CD4-positive, alpha-beta T cell treated with Interleukin-10 for 1 hour (primary cell): ENCODE data around the gene PRR3.

Experiments used
- DNase-seq: peaks from one replicate; pipeline ENCODE4 v3.0.0-alpha.2; 2020

Gene PRR3

GRCh38 chr6:30572148-30572547 lies 15.1 kb downstream of the PRR3 start:
- no peak for DNase-seq

GRCh38 chr6:30573113-30573512 lies 16.0 kb downstream of the PRR3 start:
- DNase-seq, result no peak

GRCh38 chr6:30578051-30578450 lies 21.0 kb downstream of the PRR3 start:
- DNase-seq, result no peak

- DNase-seq, result no peak
Observed at GRCh38 chr6:30583921-30584320, 26.8 kb downstream of the PRR3 start.

- DNase-seq, result no peak
Observed at GRCh38 chr6:30589754-30590358, 32.8 kb downstream of the PRR3 start.

GRCh38 chr6:30590509-30590908 lies 33.4 kb downstream of the PRR3 start:
- no peak for DNase-seq

GRCh38 chr6:30591008-30591407 lies 33.9 kb downstream of the PRR3 start:
- DNase-seq, result no peak

- DNase-seq, result no peak
Observed at GRCh38 chr6:30592287-30592686, 35.2 kb downstream of the PRR3 start.

- DNase-seq, result peak; percentile 87
Observed at GRCh38 chr6:30597315-30598144, 40.4 kb downstream of the PRR3 start.

GRCh38 chr6:30598912-30599624 lies 42.0 kb downstream of the PRR3 start:
- DNase-seq, result no peak

GRCh38 chr6:30599625-30600324 lies 42.7 kb downstream of the PRR3 start:
- no peak for DNase-seq

GRCh38 chr6:30600451-30600961 lies 43.4 kb downstream of the PRR3 start:
- no peak for DNase-seq

- DNase-seq, result peak; percentile 41
Observed at GRCh38 chr6:30601436-30601814, 44.3 kb downstream of the PRR3 start.

GRCh38 chr6:30601815-30602641 lies 44.9 kb downstream of the PRR3 start:
- no peak for DNase-seq

- DNase-seq, result no peak
Observed at GRCh38 chr6:30603961-30604360, 46.9 kb downstream of the PRR3 start.

GRCh38 chr6:30610065-30610464 lies 53.0 kb downstream of the PRR3 start:
- no peak for DNase-seq

- no peak for DNase-seq
Observed at GRCh38 chr6:30611150-30611855, 54.2 kb downstream of the PRR3 start.

GRCh38 chr6:30611856-30612194 lies 54.7 kb downstream of the PRR3 start:
- no peak for DNase-seq

- DNase-seq, result no peak
Observed at GRCh38 chr6:30612213-30612612, 55.1 kb downstream of the PRR3 start.

GRCh38 chr6:30612687-30613248 lies 55.7 kb downstream of the PRR3 start:
- DNase-seq, result no peak
